Measurements from ENCODE around the gene NPAS3.

NPAS3 gene

GRCh38 chr14:32986791-32987540 is 48.3 kb downstream of the NPAS3 start:
- H3K27ac ChIP-seq (ENCODE audit: low read length) = no peak overlapping the region
- H3K9ac ChIP-seq (ENCODE audit: low read length) = no peak overlapping the region
- no peaks in the 10 kb centered on the region for H3K9me3 ChIP-seq (ENCODE audit: control insufficient read depth, low read depth, low read length)
- no peak overlapping the region for H3K4me3 ChIP-seq (ENCODE audit: low read length)
- H3K4me1 ChIP-seq (ENCODE audit: control insufficient read depth, low read depth, low read length) = peaks cover 5% of the 10 kb centered on the region
- H3K36me3 ChIP-seq (ENCODE audit: control insufficient read depth, low read depth, low read length) = no peaks in the 10 kb centered on the region
- no peaks in the 10 kb centered on the region for H3K27me3 ChIP-seq (ENCODE audit: control insufficient read depth, insufficient read depth, low read length)

- no peaks in the 10 kb centered on the region for H3K9me3 ChIP-seq (ENCODE audit: control insufficient read depth, low read depth, low read length)
- no peak overlapping the region for H3K4me3 ChIP-seq (ENCODE audit: low read length)
- no peaks in the 10 kb centered on the region for H3K27me3 ChIP-seq (ENCODE audit: control insufficient read depth, insufficient read depth, low read length)
- no peak overlapping the region for H3K27ac ChIP-seq (ENCODE audit: low read length)
- no peak overlapping the region for H3K9ac ChIP-seq (ENCODE audit: low read length)
- no peaks in the 10 kb centered on the region for H3K36me3 ChIP-seq (ENCODE audit: control insufficient read depth, low read depth, low read length)
- no peaks in the 10 kb centered on the region for H3K4me1 ChIP-seq (ENCODE audit: control insufficient read depth, low read depth, low read length)
These were observed 53.0 kb downstream of the NPAS3 start for GRCh38 chr14:32991691-32992090.

DNA sequence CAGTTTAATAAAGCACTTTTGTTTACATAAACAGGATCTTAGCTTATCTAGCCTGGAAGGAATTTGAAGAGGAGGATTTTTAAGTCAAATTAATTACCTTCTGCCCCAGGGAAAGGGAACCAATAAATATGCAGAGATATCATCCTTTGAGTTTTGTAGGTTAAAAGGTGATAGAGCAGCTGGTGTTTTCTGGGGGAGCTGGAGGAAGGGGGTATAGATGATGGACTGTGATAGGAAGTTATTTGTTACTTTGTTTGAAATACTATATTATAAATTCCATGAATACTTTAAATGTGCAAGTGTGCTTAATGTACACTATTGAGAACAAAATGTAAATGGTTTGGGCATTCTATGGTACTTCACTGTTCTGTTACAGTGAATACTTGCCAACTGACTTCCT is 55.2 kb downstream of the NPAS3 start:
- no peaks in the 10 kb centered on the region for H3K36me3 ChIP-seq (ENCODE audit: control insufficient read depth, low read depth, low read length)
- H3K9me3 ChIP-seq (ENCODE audit: control insufficient read depth, low read depth, low read length) = no peaks in the 10 kb centered on the region
- H3K27ac ChIP-seq (ENCODE audit: low read length) = no peak overlapping the region
- no peaks in the 10 kb centered on the region for H3K27me3 ChIP-seq (ENCODE audit: control insufficient read depth, insufficient read depth, low read length)
- H3K9ac ChIP-seq (ENCODE audit: low read length) = no peak overlapping the region
- H3K4me1 ChIP-seq (ENCODE audit: control insufficient read depth, low read depth, low read length) = no peaks in the 10 kb centered on the region
- no peak overlapping the region for H3K4me3 ChIP-seq (ENCODE audit: low read length)

DNA sequence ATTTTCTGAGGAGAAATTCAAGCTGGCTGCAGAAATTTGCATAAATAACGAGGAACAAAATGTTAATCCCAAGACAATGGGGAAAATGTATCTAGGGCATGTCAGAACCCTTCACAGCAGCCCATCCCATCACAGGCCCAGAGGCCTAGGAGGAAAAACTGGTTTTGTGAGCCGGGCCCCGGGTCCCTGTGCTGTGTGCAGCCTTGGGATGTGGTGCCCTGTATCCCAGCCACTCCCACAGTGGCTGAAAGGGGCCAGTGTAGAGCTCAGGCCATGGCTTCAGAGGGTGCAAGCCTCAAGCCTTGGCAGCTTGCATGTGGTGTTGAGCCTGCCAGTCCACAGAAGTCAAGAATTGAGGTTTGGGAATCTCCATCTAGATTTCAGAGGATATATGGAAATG is 57.7 kb downstream of the NPAS3 start:
- Histone ChIP-seq H3K36me3 (ENCODE audit: control insufficient read depth, low read depth, low read length) (no peaks in the 10 kb centered on the region), H3K4me3 (ENCODE audit: low read length) (no peak overlapping the region), H3K9ac (ENCODE audit: low read length) (no peak overlapping the region), H3K27ac (ENCODE audit: low read length) (no peak overlapping the region), H3K27me3 (ENCODE audit: control insufficient read depth, insufficient read depth, low read length) (no peaks in the 10 kb centered on the region), H3K9me3 (ENCODE audit: control insufficient read depth, low read depth, low read length) (no peaks in the 10 kb centered on the region), H3K4me1 (ENCODE audit: control insufficient read depth, low read depth, low read length) (no peaks in the 10 kb centered on the region)

DNA sequence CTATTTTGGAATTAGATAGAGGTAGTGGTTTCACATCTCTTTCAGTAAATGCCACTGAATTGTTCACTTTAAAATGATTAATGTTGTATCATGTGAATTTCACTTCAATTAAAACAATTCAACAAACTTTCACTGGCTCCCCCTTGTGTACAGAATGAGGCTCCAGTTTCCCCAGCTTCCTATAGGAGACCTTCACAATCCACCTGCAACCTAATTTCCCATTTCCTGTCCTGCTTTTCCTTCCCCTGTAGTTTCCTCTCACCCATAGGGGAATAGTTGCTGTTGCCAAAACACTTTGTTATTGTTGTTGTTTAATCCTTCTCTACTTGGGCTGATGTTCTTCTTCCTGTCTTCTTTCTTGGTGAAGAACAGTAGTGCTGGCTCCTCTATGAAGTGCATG is 59.8 kb downstream of the NPAS3 start:
- Histone ChIP-seq H3K9me3 (ENCODE audit: control insufficient read depth, low read depth, low read length) (no peaks in the 10 kb centered on the region), H3K36me3 (ENCODE audit: control insufficient read depth, low read depth, low read length) (no peaks in the 10 kb centered on the region), H3K27me3 (ENCODE audit: control insufficient read depth, insufficient read depth, low read length) (no peaks in the 10 kb centered on the region), H3K27ac (ENCODE audit: low read length) (no peak overlapping the region), H3K9ac (ENCODE audit: low read length) (no peak overlapping the region), H3K4me1 (ENCODE audit: control insufficient read depth, low read depth, low read length) (no peaks in the 10 kb centered on the region), H3K4me3 (ENCODE audit: low read length) (no peak overlapping the region)

- no peaks in the 10 kb centered on the region for H3K27me3 ChIP-seq (ENCODE audit: control insufficient read depth, insufficient read depth, low read length)
- H3K36me3 ChIP-seq (ENCODE audit: control insufficient read depth, low read depth, low read length) = no peaks in the 10 kb centered on the region
- no peaks in the 10 kb centered on the region for H3K9me3 ChIP-seq (ENCODE audit: control insufficient read depth, low read depth, low read length)
- no peak overlapping the region for H3K27ac ChIP-seq (ENCODE audit: low read length)
- no peak overlapping the region for H3K9ac ChIP-seq (ENCODE audit: low read length)
- no peak overlapping the region for H3K4me3 ChIP-seq (ENCODE audit: low read length)
- H3K4me1 ChIP-seq (ENCODE audit: control insufficient read depth, low read depth, low read length) = no peaks in the 10 kb centered on the region
These were observed 71.0 kb downstream of the NPAS3 start for GRCh38 chr14:33009673-33010072.

DNA sequence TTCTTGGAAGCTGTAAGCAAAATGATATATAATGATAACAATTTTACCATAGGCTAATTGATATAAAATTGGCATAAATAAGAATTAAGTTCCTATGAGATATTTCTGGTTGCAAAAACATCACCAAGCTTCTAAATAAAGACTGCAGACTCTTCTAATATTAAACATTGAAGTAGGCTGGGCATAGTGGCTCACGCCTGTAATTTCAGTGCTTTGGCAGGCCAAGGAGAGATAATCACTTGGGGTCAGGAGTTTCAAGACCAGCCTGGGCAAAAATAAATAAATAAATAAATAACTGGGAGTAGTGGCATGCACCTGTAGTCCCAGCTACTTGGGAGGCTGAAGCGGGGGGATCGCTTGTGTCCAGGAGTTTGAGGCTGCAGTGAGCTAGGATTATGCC is 71.8 kb downstream of the NPAS3 start:
- H3K27ac ChIP-seq (ENCODE audit: low read length) = no peak overlapping the region
- no peaks in the 10 kb centered on the region for H3K9me3 ChIP-seq (ENCODE audit: control insufficient read depth, low read depth, low read length)
- H3K27me3 ChIP-seq (ENCODE audit: control insufficient read depth, insufficient read depth, low read length) = no peaks in the 10 kb centered on the region
- H3K4me3 ChIP-seq (ENCODE audit: low read length) = no peak overlapping the region
- H3K9ac ChIP-seq (ENCODE audit: low read length) = no peak overlapping the region
- no peaks in the 10 kb centered on the region for H3K4me1 ChIP-seq (ENCODE audit: control insufficient read depth, low read depth, low read length)
- H3K36me3 ChIP-seq (ENCODE audit: control insufficient read depth, low read depth, low read length) = no peaks in the 10 kb centered on the region

GRCh38 chr14:33014710-33015109 is 76.0 kb downstream of the NPAS3 start:
- H3K27ac ChIP-seq (ENCODE audit: low read length) = no peak overlapping the region
- H3K4me3 ChIP-seq (ENCODE audit: low read length) = no peak overlapping the region
- no peaks in the 10 kb centered on the region for H3K4me1 ChIP-seq (ENCODE audit: control insufficient read depth, low read depth, low read length)
- H3K27me3 ChIP-seq (ENCODE audit: control insufficient read depth, insufficient read depth, low read length) = no peaks in the 10 kb centered on the region
- H3K9me3 ChIP-seq (ENCODE audit: control insufficient read depth, low read depth, low read length) = no peaks in the 10 kb centered on the region
- H3K36me3 ChIP-seq (ENCODE audit: control insufficient read depth, low read depth, low read length) = no peaks in the 10 kb centered on the region
- H3K9ac ChIP-seq (ENCODE audit: low read length) = no peak overlapping the region

DNA sequence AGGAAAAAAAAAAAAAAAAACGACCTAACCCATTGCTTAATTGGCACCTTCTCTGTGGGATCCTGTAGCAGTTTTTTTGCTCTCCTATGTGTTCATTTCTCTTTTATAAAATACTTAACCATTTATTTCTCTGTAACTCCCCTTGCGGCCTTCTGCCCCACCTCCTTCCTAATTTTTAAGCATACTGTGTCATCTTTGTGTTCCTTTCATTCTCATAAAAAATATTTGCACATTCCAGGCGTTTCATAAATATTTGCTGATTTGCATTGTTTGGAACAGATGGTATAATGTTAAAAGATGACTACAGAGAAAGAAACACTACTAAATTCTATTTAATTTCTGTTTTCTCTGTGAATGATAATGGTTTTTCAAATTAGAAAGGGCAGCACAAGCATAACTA is 77.9 kb downstream of the NPAS3 start:
- Histone ChIP-seq H3K27ac (ENCODE audit: low read length) (no peak overlapping the region), H3K27me3 (ENCODE audit: control insufficient read depth, insufficient read depth, low read length) (no peaks in the 10 kb centered on the region), H3K36me3 (ENCODE audit: control insufficient read depth, low read depth, low read length) (no peaks in the 10 kb centered on the region), H3K9ac (ENCODE audit: low read length) (no peak overlapping the region), H3K9me3 (ENCODE audit: control insufficient read depth, low read depth, low read length) (no peaks in the 10 kb centered on the region), H3K4me1 (ENCODE audit: control insufficient read depth, low read depth, low read length) (no peaks in the 10 kb centered on the region), H3K4me3 (ENCODE audit: low read length) (no peak overlapping the region)

DNA sequence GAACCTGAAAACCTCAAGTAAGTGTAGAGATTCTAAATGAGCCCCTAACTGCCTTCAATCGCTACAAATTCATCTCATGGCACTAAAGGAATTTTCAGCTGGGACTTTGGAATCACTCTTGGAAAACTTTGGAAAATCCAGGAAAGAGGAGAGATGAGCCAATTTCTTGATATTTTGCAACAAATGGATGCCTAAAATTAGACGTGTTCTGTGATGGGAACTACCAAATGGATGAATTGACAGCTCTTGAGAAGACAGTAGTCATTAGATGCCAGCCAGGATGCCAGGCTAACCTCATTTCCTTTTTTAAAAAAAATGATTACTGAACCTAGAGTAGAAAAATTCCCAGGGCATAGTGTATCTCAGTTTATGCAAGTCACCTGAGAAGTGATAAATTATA is 78.3 kb downstream of the NPAS3 start:
- Histone ChIP-seq H3K9ac (ENCODE audit: low read length) (no peak overlapping the region), H3K27me3 (ENCODE audit: control insufficient read depth, insufficient read depth, low read length) (no peaks in the 10 kb centered on the region), H3K27ac (ENCODE audit: low read length) (no peak overlapping the region), H3K4me3 (ENCODE audit: low read length) (no peak overlapping the region), H3K9me3 (ENCODE audit: control insufficient read depth, low read depth, low read length) (no peaks in the 10 kb centered on the region), H3K4me1 (ENCODE audit: control insufficient read depth, low read depth, low read length) (no peaks in the 10 kb centered on the region), H3K36me3 (ENCODE audit: control insufficient read depth, low read depth, low read length) (no peaks in the 10 kb centered on the region)

DNA sequence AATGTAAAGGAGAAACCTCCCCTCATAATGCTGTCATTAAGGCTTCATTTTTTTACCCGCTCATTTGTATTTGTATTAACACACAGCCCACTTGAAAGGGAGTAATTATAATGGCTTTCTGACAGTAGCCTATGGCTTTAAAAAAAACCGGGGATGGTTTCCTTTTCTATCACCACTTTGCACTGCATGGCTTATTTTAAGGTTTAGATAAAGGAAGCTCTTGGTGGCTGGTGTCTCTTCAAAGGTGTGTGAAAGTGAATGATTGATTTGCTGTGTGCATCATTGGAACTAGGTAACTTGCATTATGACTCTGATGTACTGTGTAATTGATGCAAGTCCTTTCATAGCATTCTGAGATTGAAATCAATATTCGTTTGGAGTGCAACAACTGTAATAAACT is 80.7 kb downstream of the NPAS3 start:
- H3K4me3 ChIP-seq (ENCODE audit: low read length) = no peak overlapping the region

DNA sequence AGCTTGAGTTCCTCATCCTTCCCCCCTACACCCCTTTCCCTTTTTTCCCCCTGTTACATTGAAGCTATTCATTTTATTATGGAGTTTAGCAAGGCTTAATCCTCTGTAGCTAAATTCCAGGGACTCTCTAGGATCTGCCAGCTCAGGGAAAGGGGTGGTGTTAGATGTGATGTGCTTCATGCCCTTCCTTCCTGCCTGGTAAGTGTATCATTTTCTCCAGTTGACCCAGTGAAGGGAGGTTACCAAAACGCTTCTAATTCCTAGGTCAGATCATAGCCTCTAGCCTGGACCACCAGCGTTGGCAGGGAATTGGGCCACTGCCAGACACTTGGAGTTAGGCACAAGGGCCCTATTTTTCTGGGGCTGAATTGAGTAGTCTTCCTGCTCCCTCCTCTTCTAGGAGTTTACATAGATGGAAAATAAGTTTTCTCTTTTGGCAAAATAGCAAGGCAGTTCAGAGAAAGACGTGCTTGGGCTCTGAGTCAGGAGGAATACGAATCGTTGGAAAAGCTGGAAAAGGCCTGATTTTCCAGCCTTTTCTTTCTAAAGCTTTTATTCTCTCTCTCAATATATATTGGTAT is 88.3 kb downstream of the NPAS3 start:
- Histone ChIP-seq H3K9ac (ENCODE audit: low read length) (no peak overlapping the region), H3K27me3 (ENCODE audit: control insufficient read depth, insufficient read depth, low read length) (no peaks in the 10 kb centered on the region), H3K27ac (ENCODE audit: low read length) (no peak overlapping the region), H3K4me3 (ENCODE audit: low read length) (no peak overlapping the region), H3K9me3 (ENCODE audit: control insufficient read depth, low read depth, low read length) (no peaks in the 10 kb centered on the region), H3K4me1 (ENCODE audit: control insufficient read depth, low read depth, low read length) (no peaks in the 10 kb centered on the region), H3K36me3 (ENCODE audit: control insufficient read depth, low read depth, low read length) (no peaks in the 10 kb centered on the region)

More for the DNA sequence above, 80.7 kb downstream of the NPAS3 start:
- H3K9ac ChIP-seq (ENCODE audit: low read length) = no peak overlapping the region
- H3K27ac ChIP-seq (ENCODE audit: low read length) = no peak overlapping the region
- H3K9me3 ChIP-seq (ENCODE audit: control insufficient read depth, low read depth, low read length) = no peaks in the 10 kb centered on the region
- no peaks in the 10 kb centered on the region for H3K36me3 ChIP-seq (ENCODE audit: control insufficient read depth, low read depth, low read length)
- H3K27me3 ChIP-seq (ENCODE audit: control insufficient read depth, insufficient read depth, low read length) = no peaks in the 10 kb centered on the region
- no peaks in the 10 kb centered on the region for H3K4me1 ChIP-seq (ENCODE audit: control insufficient read depth, low read depth, low read length)

Measured in iPS-18a (cell line).